IMR-90 (cell line): Measurements from ENCODE around the gene SCP2D1. TPM values are rescaled to one million over a fixed set of nuclear protein-coding genes. Genes with fewer than 3 reads are reported as not detected.

Experiments used
- ATAC-seq: fragments of 200-7000 bp; cut with Tn5 transposase; 2 replicates; pipeline ENCODE4 v1.9.1; 2020; ENCODE audit warnings: low read depth, mild to moderate bottlenecking, moderate library complexity
- BruUV-seq: library from RNA; stranded (reverse); fragments of 400-500 nt; replicated peaks from 2 replicates; lab custom pipeline; 2021; lab: Mats Ljungman, UMichigan
- CTCF ChIA-PET: fragments of 300-600 bp; formaldehyde crosslinking; extraction: SDS; loops from one replicate; lab custom pipeline; 2021; ENCODE audit warnings: antibody characterized with exemption; lab: Yijun Ruan, JAX
- POLR2A ChIA-PET: fragments of 300-600 bp; sonication (Branson Sonifier 250); formaldehyde crosslinking; loops from one replicate; lab custom pipeline; 2022; ENCODE audit warnings: antibody characterized with exemption; ENCODE audit not compliant: unreplicated experiment; lab: Charles Lee
- DNase-seq: peaks from one replicate; pipeline ENCODE4 v3.0.0; 2013
- H2AFZ ChIP-seq: replicated peaks from 2 replicates; pipeline ENCODE3; 2013; ENCODE audit warnings: low read length, mild to moderate bottlenecking; ENCODE audit not compliant: poor library complexity
- H2AK5ac ChIP-seq: 2 replicates; pipeline ENCODE4 v1.6.1; 2013; ENCODE audit warnings: low read depth, low read length, inconsistent platforms
- H2AK9ac ChIP-seq: replicated peaks from 2 replicates; pipeline ENCODE3; 2013; ENCODE audit warnings: mild to moderate bottlenecking, low read depth, low read length, moderate library complexity; ENCODE audit not compliant: poor library complexity
- H2BK120ac ChIP-seq: 2 replicates; pipeline ENCODE4 v1.6.1; 2013; ENCODE audit warnings: low read depth, low read length, inconsistent platforms
- H2BK15ac ChIP-seq: 3 replicates; pipeline ENCODE4 v1.6.1; 2013; ENCODE audit warnings: low read depth, low read length, inconsistent platforms
- H2BK20ac ChIP-seq: 2 replicates; pipeline ENCODE4 v1.6.1; 2013; ENCODE audit warnings: low read depth, mild to moderate bottlenecking, inconsistent platforms, low read length, moderate library complexity
- H2BK5ac ChIP-seq: 2 replicates; pipeline ENCODE4 v1.6.1; 2013; ENCODE audit warnings: mild to moderate bottlenecking, low read depth, low read length, inconsistent platforms; ENCODE audit not compliant: poor library complexity, severe bottlenecking
- H3K14ac ChIP-seq: replicated peaks from 2 replicates; pipeline ENCODE4 v1.6.1; 2013; ENCODE audit warnings: low read depth, low read length, inconsistent platforms
- H3K18ac ChIP-seq: 2 replicates; pipeline ENCODE4 v1.6.1; 2013; ENCODE audit warnings: low read depth, low read length, control low read depth
- H3K23ac ChIP-seq: 2 replicates; pipeline ENCODE4 v1.6.1; 2013; ENCODE audit warnings: low read depth, low read length, inconsistent platforms
- H3K27ac ChIP-seq: 2 replicates; pipeline ENCODE4 v1.5.1; 2013; ENCODE audit warnings: mild to moderate bottlenecking, control low read depth, low read length; ENCODE audit not compliant: insufficient read depth
- H3K27me3 ChIP-seq: 2 replicates; pipeline ENCODE4 v1.6.1; 2013; ENCODE audit warnings: low read length; ENCODE audit not compliant: control insufficient read depth, insufficient read depth
- H3K36me3 ChIP-seq: 2 replicates; pipeline ENCODE4 v1.6.1; 2013; ENCODE audit warnings: low read length, mixed read lengths; ENCODE audit not compliant: control insufficient read depth, insufficient read depth
- H3K4ac ChIP-seq: 2 replicates; pipeline ENCODE4 v1.6.1; 2013; ENCODE audit warnings: low read depth, low read length, inconsistent platforms
- H3K4me1 ChIP-seq: 2 replicates; pipeline ENCODE4 v1.6.1; 2013; ENCODE audit warnings: low read length, mixed read lengths; ENCODE audit not compliant: control insufficient read depth, insufficient read depth
- H3K4me2 ChIP-seq: 2 replicates; pipeline ENCODE4 v1.6.1; 2013; ENCODE audit warnings: low read depth, mild to moderate bottlenecking, control low read depth, low read length, moderate library complexity
- H3K4me3 ChIP-seq: 2 replicates; pipeline ENCODE4 v1.5.1; 2013; ENCODE audit warnings: low read depth, mild to moderate bottlenecking, control low read depth, low read length, moderate library complexity; ENCODE audit not compliant: insufficient read depth
- H3K56ac ChIP-seq: 2 replicates; pipeline ENCODE4 v1.6.1; 2013; ENCODE audit warnings: low read length, inconsistent platforms; ENCODE audit not compliant: insufficient read depth; ENCODE audit errors: extremely low read depth
- H3K79me1 ChIP-seq, 2 experiments: 2 replicates each; pipeline ENCODE4 v1.6.1; 2013; ENCODE audit warnings: low read length in 2 of 2, inconsistent platforms in 1 of 2, low read depth in 1 of 2
- H3K9ac ChIP-seq: 2 replicates; pipeline ENCODE4 v1.6.1; 2013; ENCODE audit warnings: low read depth, low read length, control low read depth
- H3K9me1 ChIP-seq: 2 replicates; pipeline ENCODE4 v1.6.1; 2013; ENCODE audit warnings: low read length, inconsistent platforms; ENCODE audit not compliant: insufficient read depth
- H3K9me3 ChIP-seq: 2 replicates; pipeline ENCODE4 v1.6.1; 2013; ENCODE audit warnings: low read length; ENCODE audit not compliant: control insufficient read depth, insufficient read depth
- H4K20me1 ChIP-seq: 2 replicates; pipeline ENCODE4 v1.6.1; 2013; ENCODE audit warnings: low read length, inconsistent platforms; ENCODE audit not compliant: insufficient read depth
- H4K5ac ChIP-seq: 2 replicates; pipeline ENCODE4 v1.6.1; 2013; ENCODE audit warnings: mild to moderate bottlenecking, low read depth, low read length, control low read depth
- H4K8ac ChIP-seq, 2 experiments: 2 replicates each; pipeline ENCODE4 v1.6.1; 2013; ENCODE audit warnings: low read depth in 2 of 2, low read length in 2 of 2, control low read depth in 1 of 2, inconsistent platforms in 1 of 2
- H4K91ac ChIP-seq: 2 replicates; pipeline ENCODE4 v1.6.1; 2013; ENCODE audit warnings: low read depth, low read length, inconsistent platforms; ENCODE audit not compliant: insufficient read depth
- NFE2L2 ChIP-seq: fragments of 150-350 bp; IDR thresholded peaks from 2 replicates; pipeline ENCODE4 v1.6.1; 2016; ENCODE audit warnings: low read depth, mild to moderate bottlenecking, low read length
- RCOR1 ChIP-seq: IDR thresholded peaks from 2 replicates; pipeline ENCODE4 v1.6.1; 2012; ENCODE audit warnings: mild to moderate bottlenecking, low read length, improper control_type of control experiment; ENCODE audit not compliant: insufficient replicate concordance
- SMC3 ChIP-seq: fragments of 150-350 bp; IDR thresholded peaks from 2 replicates; pipeline ENCODE4 v1.6.1; 2016; ENCODE audit warnings: low read depth, mild to moderate bottlenecking, antibody characterized with exemption, low read length, moderate library complexity
- USF2 ChIP-seq: fragments of 150-350 bp; IDR thresholded peaks from 2 replicates; pipeline ENCODE4 v1.6.1; 2017; ENCODE audit warnings: mild to moderate bottlenecking, antibody characterized with exemption, low read length, low read depth
- WGBS, 2 experiments: methylation state at CpG; one replicate each; pipeline versions ENCODE4 v1.1.5 to v1.1.7; 2013; ENCODE audit warnings: missing lambda C conversion rate in 2 of 2; ENCODE audit not compliant: insufficient read length in 1 of 2; ENCODE audit errors: extremely low coverage in 2 of 2; 5-methylcytosine and 5-hydroxymethylcytosine counted together
- dilution Hi-C: fragments of 300-500 bp; cut with HindIII; formaldehyde crosslinking; loops from one replicate; pipeline ENCODE4 v1.14.3; 2018; ENCODE audit warnings: low sequenced_read_pairs; ENCODE audit not compliant: unreplicated experiment
- in situ Hi-C: fragments of 300-500 bp; cut with MboI; formaldehyde crosslinking; loops from 3 replicates; pipeline ENCODE4 v1.14.3; 2019; ENCODE audit warnings: low sequenced_read_pairs, inconsistent platforms, mixed read lengths
- intact Hi-C: fragments of 100-400 bp; cut with micrococcal nuclease; formaldehyde crosslinking; loops from 2 replicates; pipeline ENCODE4 v1.10.0; 2022
- polyA plus RNA-seq, 3 experiments: library from polyadenylated mRNA; depleted of rRNA; stranded (reverse); fragments of >200 nt; gene quantifications; 2 replicates each; pipeline ENCODE4 v1.2.3, GENCODE V29; 2012; ENCODE audit warnings: low replicate concordance in 1 of 3
- total RNA-seq: library from RNA; depleted of rRNA; stranded (reverse); fragments of >200 nt; gene quantifications from 2 replicates; pipeline ENCODE4 v1.2.3, GENCODE V29; 2012

SCP2D1 gene
- total and polyA plus RNA-seq, 2 of the 4 experiments (the other 2 are of a cell fraction): not detected

- H4K5ac ChIP-seq: no peak overlapping the region
- H3K56ac ChIP-seq: no peak overlapping the region
- no peak for TF ChIP-seq RCOR1
- TF ChIP-seq NFE2L2: no peak
- no peak for TF ChIP-seq SMC3
- no peak for TF ChIP-seq USF2
- ChIA-PET POLR2A (no interaction called here), CTCF (interaction anchor here (1.6 kb wide), 1 partner anchor 222 kb away, joined by 4 read pairs; no protein-coding TSS in a partner anchor)
- H3K18ac ChIP-seq: no peak overlapping the region
- no peak overlapping the region for H2AK9ac ChIP-seq
- H3K36me3 ChIP-seq: no peaks in the 10 kb centered on the region
- H4K20me1 ChIP-seq: no peaks in the 10 kb centered on the region
- H4K91ac ChIP-seq: no peak overlapping the region
- H3K27ac ChIP-seq: no peak overlapping the region
- dilution Hi-C loops: no loop called here
- no TSS peak for BruUV-seq
- H3K79me1 ChIP-seq: no peaks in the 10 kb centered on the region
- no peak overlapping the region for H2BK20ac ChIP-seq
- no peaks in the 10 kb centered on the region for H3K9me1 ChIP-seq
- intact Hi-C loops: no loop called here
- no CpG with 5 or more reads among the region's 2 CpGs for WGBS, 2 experiments
- no peak overlapping the region for H3K4ac ChIP-seq
- ATAC-seq (no peak), DNase-seq (no peak)
- H3K27me3 ChIP-seq: no peaks in the 10 kb centered on the region
- no peaks in the 10 kb centered on the region for H3K4me1 ChIP-seq
- in situ Hi-C loops: no loop called here
- H2BK15ac ChIP-seq: no peak overlapping the region
- H4K8ac ChIP-seq: no peak overlapping the region
- no peak overlapping the region for H3K14ac ChIP-seq
- no peaks in the 10 kb centered on the region for H3K9me3 ChIP-seq
- no peak overlapping the region for H3K4me3 ChIP-seq
- no peak overlapping the region for H3K4me2 ChIP-seq
- no peak overlapping the region for H2BK5ac ChIP-seq
- no peak overlapping the region for H2BK120ac ChIP-seq
- H3K9ac ChIP-seq: no peak overlapping the region
- no peak overlapping the region for H3K23ac ChIP-seq
- H2AK5ac ChIP-seq: no peak overlapping the region
- no peak overlapping the region for H2AFZ ChIP-seq
Measured at GRCh38 chr20:18853946-18854646, 40.5 kb downstream of the SCP2D1 start.
